HCT116 (cell line): ENCODE measurements around the gene INSYN1. TPM values are rescaled to one million over a fixed set of nuclear protein-coding genes. Genes with fewer than 3 reads are reported as not detected.

Experiments used
- ATAC-seq: fragments of 200-7000 bp; cut with Tn5 transposase; 2 replicates; pipeline ENCODE4 v1.9.1; 2020; ENCODE audit warnings: mild to moderate bottlenecking, moderate library complexity
- BruUV-seq: library from RNA; stranded (reverse); fragments of 400-500 nt; replicated peaks from 2 replicates; lab custom pipeline; 2021; lab: Mats Ljungman, UMichigan
- CTCF ChIA-PET: fragments of 300-600 bp; sonication (Branson Sonifier 250); formaldehyde crosslinking; loops from one replicate; lab custom pipeline; 2021; ENCODE audit warnings: antibody characterized with exemption; lab: Charles Lee
- POLR2A ChIA-PET: fragments of 300-600, 350-600 bp; sonication (Branson Sonifier 250); formaldehyde crosslinking; loops from one replicate; lab custom pipeline; 2021; ENCODE audit warnings: antibody characterized with exemption; lab: Charles Lee
- RAD21 ChIA-PET, 2 experiments: fragments of 300-600 bp; sonication (Branson Sonifier 250); formaldehyde crosslinking; loops; one replicate each; lab custom pipeline; 2023; ENCODE audit warnings: low total read pairs in 2 of 2; ENCODE audit not compliant: uncharacterized antibody in 2 of 2, unreplicated experiment in 2 of 2, low non-redundant PET in 1 of 2; lab: Charles Lee
- DNase-seq: peaks from one replicate; pipeline ENCODE4 v3.0.0-alpha.2; 2010; ENCODE audit warnings: low read depth, low spot score
- H2AFZ ChIP-seq: fragments of 200-600 bp; shearing (Covaris generic), sonication (generic); 2 replicates; pipeline ENCODE4 v1.6.1; 2017; ENCODE audit warnings: low read depth, mixed run types, mixed read lengths, antibody characterized with exemption, low read length; ENCODE audit not compliant: poor library complexity, severe bottlenecking
- H3K27ac ChIP-seq: 2 replicates; pipeline ENCODE4 v1.5.1; 2012; ENCODE audit warnings: low read depth, low read length
- H3K27me3 ChIP-seq: fragments of 200-600 bp; sonication (generic); 2 replicates; pipeline ENCODE4 v1.6.1; 2016; ENCODE audit warnings: mixed run types, low read length, mixed read lengths; ENCODE audit not compliant: insufficient read depth
- H3K36me3 ChIP-seq, 2 experiments: fragments of 200-500 bp in 1 of 2; fragments of 200-600 bp in 1 of 2; sonication (Bioruptor generic) in 1 of 2; sonication (generic) in 1 of 2; 2 replicates each; pipeline versions ENCODE4 v1.5.1 to v1.6.1; 2014 to 2016; ENCODE audit warnings: low read length in 2 of 2, inconsistent platforms in 1 of 2, mixed read lengths in 1 of 2, mixed run types in 1 of 2; ENCODE audit not compliant: insufficient read depth in 2 of 2, control insufficient read depth in 1 of 2
- H3K4me1 ChIP-seq, 2 experiments: fragments of 200-600 bp in 1 of 2; sonication (generic) in 1 of 2; 2 replicates each; pipeline versions ENCODE4 v1.5.1 to v1.6.1; 2012 to 2017; ENCODE audit warnings: low read length in 2 of 2, inconsistent platforms in 1 of 2, mild to moderate bottlenecking in 1 of 2, mixed read lengths in 1 of 2, mixed run types in 1 of 2, moderate library complexity in 1 of 2; ENCODE audit not compliant: insufficient read depth in 2 of 2, control insufficient read depth in 1 of 2
- H3K4me2 ChIP-seq: fragments of 200-600 bp; sonication (generic); 2 replicates; pipeline ENCODE4 v1.6.1; 2017; ENCODE audit warnings: mixed run types, low read length, mixed read lengths
- H3K4me3 ChIP-seq, 2 experiments: fragments of 200-600 bp in 1 of 2; sonication (generic) in 1 of 2; replicated peaks in 1 of 2; 2 replicates each; pipeline ENCODE4 v1.5.1; 2011 to 2016; ENCODE audit warnings: low read length in 2 of 2, control low read depth in 1 of 2, low read depth in 1 of 2, mild to moderate bottlenecking in 1 of 2, mixed read lengths in 1 of 2, mixed run types in 1 of 2
- H3K79me2 ChIP-seq: fragments of 200-600 bp; sonication (generic); 2 replicates; pipeline ENCODE4 v1.6.1; 2017; ENCODE audit warnings: mild to moderate bottlenecking, mixed run types, low read length, moderate library complexity, mixed read lengths; ENCODE audit not compliant: insufficient read depth
- H3K9ac ChIP-seq: fragments of 200-600 bp; sonication (generic); 2 replicates; pipeline ENCODE4 v1.6.1; 2016; ENCODE audit warnings: low read length, mixed read lengths
- H3K9me2 ChIP-seq: fragments of 200-600 bp; sonication (generic), shearing (Covaris generic); 2 replicates; pipeline ENCODE4 v1.6.1; 2017; ENCODE audit warnings: mixed run types, mild to moderate bottlenecking, moderate library complexity; ENCODE audit not compliant: insufficient read depth
- H3K9me3 ChIP-seq, 2 experiments: fragments of 200-500 bp in 1 of 2; fragments of 200-600 bp in 1 of 2; sonication (Bioruptor generic) in 1 of 2; sonication (generic) in 1 of 2; 2 replicates each; pipeline ENCODE4 v1.6.1; 2014 to 2017; ENCODE audit warnings: low read length in 2 of 2, mixed read lengths in 2 of 2, inconsistent platforms in 1 of 2, low read depth in 1 of 2, mild to moderate bottlenecking in 1 of 2, mixed run types in 1 of 2, moderate library complexity in 1 of 2; ENCODE audit not compliant: control insufficient read depth in 1 of 2, insufficient read depth in 1 of 2
- H4K20me1 ChIP-seq: fragments of 200-600 bp; sonication (generic), shearing (Covaris generic); 2 replicates; pipeline ENCODE4 v1.6.1; 2017; ENCODE audit warnings: mixed run types, mild to moderate bottlenecking, moderate library complexity; ENCODE audit not compliant: insufficient read depth
- ATF3 ChIP-seq: IDR thresholded peaks from 2 replicates; pipeline ENCODE4 v1.6.1; 2012
- CBX3 ChIP-seq: IDR thresholded peaks from 2 replicates; pipeline ENCODE4 v1.6.1; 2012; ENCODE audit warnings: low read depth
- CEBPB ChIP-seq: IDR thresholded peaks from 2 replicates; pipeline ENCODE4 v1.6.1; 2012; ENCODE audit warnings: low read depth
- CTCF ChIP-seq, 3 experiments: fragments of 200-600 bp in 1 of 3; sonication (generic) in 1 of 3; IDR thresholded peaks in 2 of 3; conservative IDR thresholded peaks in 1 of 3; 2 replicates each; pipeline ENCODE4 v1.5.1; 2012 to 2017; ENCODE audit warnings: low read depth in 2 of 3, low read length in 2 of 3, antibody characterized with exemption in 1 of 3, borderline replicate concordance in 1 of 3, control low read depth in 1 of 3, mild to moderate bottlenecking in 1 of 3, mixed read lengths in 1 of 3, mixed run types in 1 of 3, moderate library complexity in 1 of 3; ENCODE audit not compliant: insufficient read depth in 1 of 3
- EGR1 ChIP-seq: IDR thresholded peaks from 2 replicates; pipeline ENCODE4 v1.6.1; 2012; ENCODE audit warnings: low read depth
- ELF1 ChIP-seq: IDR thresholded peaks from 2 replicates; pipeline ENCODE4 v1.6.1; 2012; ENCODE audit warnings: low read depth, borderline replicate concordance
- FOSL1 ChIP-seq: IDR thresholded peaks from 2 replicates; pipeline ENCODE4 v1.6.1; 2012; ENCODE audit warnings: low read depth
- JUND ChIP-seq: IDR thresholded peaks from 2 replicates; pipeline ENCODE4 v1.6.1; 2012
- MAX ChIP-seq: IDR thresholded peaks from 2 replicates; pipeline ENCODE4 v1.6.1; 2012
- RAD21 ChIP-seq: IDR thresholded peaks from 2 replicates; pipeline ENCODE4 v1.6.1; 2012; ENCODE audit warnings: low read depth, mild to moderate bottlenecking
- REST ChIP-seq: IDR thresholded peaks from 2 replicates; pipeline ENCODE4 v1.6.1; 2012; ENCODE audit warnings: low read depth
- SIN3A ChIP-seq: IDR thresholded peaks from 2 replicates; pipeline ENCODE4 v1.6.1; 2012; ENCODE audit warnings: low read depth
- SP1 ChIP-seq: IDR thresholded peaks from 2 replicates; pipeline ENCODE4 v1.6.1; 2012; ENCODE audit warnings: low read depth
- SRF ChIP-seq: IDR thresholded peaks from 2 replicates; pipeline ENCODE4 v1.6.1; 2012; ENCODE audit warnings: low read depth
- TCF7L2 ChIP-seq: IDR thresholded peaks from 2 replicates; pipeline ENCODE4 v1.7.0; 2011; ENCODE audit warnings: borderline replicate concordance, inconsistent platforms; ENCODE audit not compliant: insufficient read depth, insufficient read length; ENCODE audit errors: extremely low read depth
- YY1 ChIP-seq: IDR thresholded peaks from 2 replicates; pipeline ENCODE4 v1.6.1; 2011; ENCODE audit warnings: low read length, low read depth, moderate library complexity, mild to moderate bottlenecking; ENCODE audit not compliant: insufficient replicate concordance; ENCODE audit errors: extremely low read depth
- ZFX ChIP-seq: fragments of 450-650 bp; IDR thresholded peaks from 2 replicates; pipeline ENCODE4 v1.6.1; 2017
- intact Hi-C: fragments of 100-400 bp; cut with micrococcal nuclease; formaldehyde crosslinking; loops from 2 replicates; pipeline ENCODE4 v1.10.0; 2022
- total RNA-seq: library from RNA; stranded (reverse); gene quantifications from one replicate; pipeline ENCODE4 v1.2.1, GENCODE V29; 2021; ENCODE audit not compliant: unreplicated experiment

INSYN1 gene
- total RNA-seq, 1 experiment from 2014 or later = 2.0 TPM

- Histone ChIP-seq H3K4me1 (peaks cover 7 to 11% of the 10 kb centered on the region in 2 experiments), H4K20me1 (no peaks in the 10 kb centered on the region), H3K9ac (no peak overlapping the region), H3K79me2 (no peaks in the 10 kb centered on the region), H3K4me3 (no peak overlapping the region), H3K4me2 (no peak overlapping the region), H3K27me3 (no peaks in the 10 kb centered on the region), H3K36me3 (no peaks in the 10 kb centered on the region), H3K9me2 (no peaks in the 10 kb centered on the region), H3K27ac (no peak overlapping the region)
- ATAC-seq (no peak), DNase-seq (no peak)
- ChIA-PET POLR2A (no interaction called here), RAD21 (no interaction called here)
- BruUV-seq = no TSS peak
- intact Hi-C loops = no loop called here
- TF ChIP-seq TCF7L2 (no peak), SP1 (no peak), EGR1 (no peak), ZFX (no peak), YY1 (no peak)
- TF ChIP-seq, all 23 proteins: peak for 0
- CTCF ChIA-PET = no interaction called here
- H3K9me3 ChIP-seq = no peaks in the 10 kb centered on the region
- no peak overlapping the region for H2AFZ ChIP-seq
These were observed 6.9 kb downstream of the INSYN1 start for GRCh38 chr15:73746261-73746660.

- POLR2A ChIA-PET = no interaction called here
- TF ChIP-seq SRF (no peak), CEBPB (no peak), EGR1 (no peak), CTCF (IDR thresholded peaks at IDR 0.05 in 2 of 3, conservative IDR thresholded peaks at IDR 0.05 in 1 of 3; ENCODE audit: borderline replicate concordance in 1 of 3, insufficient read depth in 1 of 3, low read depth in 2 of 3, low read length in 2 of 3) (no peak), ZFX (no peak), ATF3 (no peak), SIN3A (no peak), SP1 (no peak), JUND (no peak), FOSL1 (no peak), CBX3 (no peak), MAX (no peak), REST (no peak), RAD21 (no peak), ELF1 (no peak)
These were observed 8.1 kb downstream of the INSYN1 start for GRCh38 chr15:73745073-73745472.

More at GRCh38 chr15:73745073-73745472, 8.1 kb downstream of the INSYN1 start:
- Histone ChIP-seq H3K4me2 (no peak overlapping the region), H3K27ac (no peak overlapping the region), H3K4me3 (no peak overlapping the region), H3K4me1 (peaks cover 7 to 11% of the 10 kb centered on the region in 2 experiments), H3K36me3 (no peaks in the 10 kb centered on the region), H4K20me1 (no peaks in the 10 kb centered on the region), H3K27me3 (no peaks in the 10 kb centered on the region), H2AFZ (no peak overlapping the region), H3K9me2 (no peaks in the 10 kb centered on the region), H3K9me3 (no peaks in the 10 kb centered on the region), H3K9ac (no peak overlapping the region), H3K79me2 (no peaks in the 10 kb centered on the region)
- BruUV-seq = no TSS peak
- ATAC-seq = no peak
- RAD21 ChIA-PET = no interaction called here
- intact Hi-C loops = no loop called here
- DNase-seq = no peak
- CTCF ChIA-PET = no interaction called here
